GM12891 (cell line): ENCODE measurements around the gene HACD2.

Source experiments
- POLR2AphosphoS5 ChIP-seq: IDR thresholded peaks from 2 replicates; pipeline ENCODE4 v1.6.1; 2011; ENCODE audit warnings: low read depth, low read length, control low read depth
- SPI1 ChIP-seq: IDR thresholded peaks from 2 replicates; pipeline ENCODE4 v1.6.1; 2011; ENCODE audit warnings: low read depth, low read length, control low read depth
- TAF1 ChIP-seq: IDR thresholded peaks from 2 replicates; pipeline ENCODE4 v1.6.1; 2011; ENCODE audit warnings: low read depth, low read length, control low read depth

DNA sequence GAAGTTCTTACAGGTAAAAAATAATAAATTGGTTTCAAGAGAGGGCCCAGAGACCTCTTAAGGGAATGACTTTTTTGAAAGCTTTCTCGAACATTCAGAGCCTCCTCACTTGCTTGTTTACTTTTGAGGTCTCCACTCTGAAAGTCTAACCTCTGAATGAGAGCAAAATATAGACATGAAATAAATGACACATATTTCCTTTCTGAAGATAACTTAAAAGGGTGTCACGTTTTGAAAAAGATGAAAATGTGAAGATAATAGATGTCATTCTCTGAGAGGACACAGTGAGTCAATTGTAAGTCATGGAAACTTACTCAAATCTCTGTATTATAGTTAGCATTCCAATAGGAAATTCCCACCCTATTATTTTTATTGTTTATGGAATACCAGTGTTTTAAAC lies 44.6 kb downstream of the HACD2 start:
- no peak for TF ChIP-seq TAF1
- no peak for TF ChIP-seq POLR2AphosphoS5
- no peak for TF ChIP-seq SPI1
